T-cell (primary cell): Measurements from ENCODE around the gene FGD3. TPM values are rescaled to one million over a fixed set of nuclear protein-coding genes. Genes with fewer than 3 reads are reported as not detected.

Experiments used
- ATAC-seq, 4 experiments: fragments of 200-7000 bp in 3 of 4; fragments of 150-1000 bp in 1 of 4; cut with Tn5 transposase; replicated peaks in 1 of 4; 1 replicate in 3 of 4; 2 replicates in 1 of 4; pipeline ENCODE4 v1.10.0; 2021; ENCODE audit warnings: moderate library complexity in 3 of 4, mild to moderate bottlenecking in 2 of 4, moderate number of reproducible peaks in 1 of 4
- CTCF ChIA-PET, 2 donors: fragments of 300-600 bp; sonication (Branson Sonifier 250); formaldehyde crosslinking; loops; one replicate each; lab custom pipeline; 2022; ENCODE audit warnings: antibody characterized with exemption in 2 of 2; lab: Charles Lee
- POLR2A ChIA-PET, 2 donors: fragments of 300-600 bp; sonication (Branson Sonifier 250); formaldehyde crosslinking; loops; one replicate each; lab custom pipeline; 2022; ENCODE audit warnings: antibody characterized with exemption in 2 of 2; lab: Charles Lee
- DNase-seq, 35 experiments: peaks; one replicate each; pipeline versions ENCODE4 v3.0.0 to v3.0.0-alpha.2; 2013 to 2023
- H3K27ac ChIP-seq: one replicate; pipeline ENCODE4 v1.5.1; 2013; ENCODE audit warnings: low read length
- H3K27me3 ChIP-seq, 2 experiments: replicated peaks in 1 of 2; 1 replicate in 1 of 2; 2 replicates in 1 of 2; pipeline versions ENCODE4 v1.6.1 to v1.7.0; 2013; ENCODE audit warnings: low read length in 1 of 2, mixed read lengths in 1 of 2; ENCODE audit not compliant: control insufficient read depth in 2 of 2, insufficient read depth in 2 of 2; ENCODE audit errors: extremely low read depth in 1 of 2
- H3K36me3 ChIP-seq, 2 donors: 1 replicate in 1 of 2; 2 replicates in 1 of 2; pipeline versions ENCODE4 v1.6.1 to v1.7.0; 2013; ENCODE audit warnings: low read length in 1 of 2; ENCODE audit not compliant: control insufficient read depth in 2 of 2, insufficient read depth in 1 of 2; ENCODE audit errors: extremely low read depth in 1 of 2
- H3K4me1 ChIP-seq, 2 experiments: 1 replicate in 1 of 2; 2 replicates in 1 of 2; pipeline versions ENCODE4 v1.6.1 to v1.7.0; 2013; ENCODE audit warnings: low read length in 2 of 2, mixed read lengths in 1 of 2; ENCODE audit not compliant: insufficient read depth in 2 of 2, control insufficient read depth in 1 of 2; ENCODE audit errors: extremely low read depth in 1 of 2
- H3K4me3 ChIP-seq, 2 donors: 1 replicate in 1 of 2; 2 replicates in 1 of 2; pipeline versions ENCODE4 v1.5.1 to v1.7.0; 2013; ENCODE audit warnings: mild to moderate bottlenecking in 2 of 2, low read length in 1 of 2, moderate library complexity in 1 of 2; ENCODE audit not compliant: control insufficient read depth in 1 of 2; ENCODE audit errors: extremely low read depth in 1 of 2
- H3K9me3 ChIP-seq: 2 replicates; pipeline ENCODE4 v1.7.0; 2013
- H3K27ac Mint-ChIP-seq, 2 donors: one replicate each; pipeline ENCODE4 v1.8.0; 2020 to 2021; ENCODE audit warnings: mild to moderate bottlenecking in 2 of 2, mixed read lengths in 2 of 2
- H3K27me3 Mint-ChIP-seq, 2 donors: one replicate each; pipeline ENCODE4 v1.8.0; 2021 to 2022; ENCODE audit warnings: mixed read lengths in 2 of 2
- H3K36me3 Mint-ChIP-seq: one replicate; pipeline ENCODE4 v1.8.0; 2021; ENCODE audit warnings: mixed read lengths
- H3K4me1 Mint-ChIP-seq, 3 donors: one replicate each; pipeline ENCODE4 v1.8.0; 2020 to 2022; ENCODE audit warnings: mixed read lengths in 3 of 3, mild to moderate bottlenecking in 1 of 3
- H3K4me3 Mint-ChIP-seq, 3 donors: one replicate each; pipeline ENCODE4 v1.8.0; 2020 to 2022; ENCODE audit warnings: mild to moderate bottlenecking in 3 of 3, mixed read lengths in 3 of 3, moderate library complexity in 3 of 3
- H3K9me3 Mint-ChIP-seq, 3 donors: one replicate each; pipeline ENCODE4 v1.8.0; 2020 to 2022; ENCODE audit warnings: mixed read lengths in 3 of 3
- WGBS: methylation state at CpG from one replicate; pipeline ENCODE4 v1.1.5; 2013; ENCODE audit warnings: missing lambda C conversion rate; ENCODE audit not compliant: insufficient coverage; 5-methylcytosine and 5-hydroxymethylcytosine counted together
- total RNA-seq, 35 experiments: library from RNA in 6 of 35; stranded (reverse) in 6 of 35; fragments of 120-200 nt in 1 of 35; gene quantifications; one replicate each; pipeline versions ENCODE4 v1.2.1 to v1.2.4 and lab custom pipeline; 2013 to 2026

The FGD3 gene
- total RNA-seq, 5 donors from 2014 or later (not counting 1 experiment from before 2014, with no cell fraction given) = 188 to 349 (median 293) TPM

DNA sequence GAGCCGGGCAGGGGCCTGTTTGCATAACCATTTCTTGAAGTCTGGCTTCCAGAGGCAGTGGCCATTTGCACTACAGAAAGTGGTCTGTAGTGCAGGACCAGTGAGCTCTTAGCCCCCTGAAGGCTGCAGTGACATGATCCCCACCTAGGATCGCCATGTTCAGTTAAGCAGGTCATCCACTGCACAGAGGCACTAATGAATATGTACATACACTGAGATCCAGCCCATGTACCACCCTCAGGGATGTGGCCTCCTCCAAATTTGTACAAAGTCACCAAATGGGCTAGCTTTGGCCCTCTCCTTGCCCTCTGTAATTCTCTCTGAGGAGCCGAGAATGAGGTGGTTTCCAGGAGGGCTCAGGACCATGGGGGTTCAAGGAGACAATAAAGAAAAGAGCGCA, 102.9 kb downstream of the FGD3 start:
- ChIA-PET POLR2A (interaction anchor here in 1 of 2 donors (0.6 to 0.7 kb wide), 2 partner anchors 17 to 57 kb away, joined by 3 to 10 read pairs; no protein-coding TSS in a partner anchor), CTCF (interaction anchor here in 1 of 2 donors (0.7 kb wide), 1 partner anchor 11 kb away, joined by 5 read pairs; no protein-coding TSS in a partner anchor)
- Mint-ChIP-seq H3K27me3 (no peaks in the 10 kb centered on the region), H3K36me3 (no peaks in the 10 kb centered on the region), H3K4me3 (no peak overlapping the region), H3K4me1 (peaks cover 38 to 45% (median 40%) of the 10 kb centered on the region in 3 donors), H3K9me3 (no peaks in the 10 kb centered on the region), H3K27ac (no peak overlapping the region)
- WGBS = 97% methylated on average over 4 of the region's 4 CpGs
- ATAC-seq (no peak), DNase-seq (no peak)
- H3K36me3 ChIP-seq = no peaks in the 10 kb centered on the region
- H3K4me3 ChIP-seq = no peak overlapping the region
- peaks cover 3 to 40% of the 10 kb centered on the region in 2 experiments for H3K4me1 ChIP-seq
- no peak overlapping the region for H3K27ac ChIP-seq
- no peaks in the 10 kb centered on the region for H3K9me3 ChIP-seq
- no peaks in the 10 kb centered on the region for H3K27me3 ChIP-seq

DNA sequence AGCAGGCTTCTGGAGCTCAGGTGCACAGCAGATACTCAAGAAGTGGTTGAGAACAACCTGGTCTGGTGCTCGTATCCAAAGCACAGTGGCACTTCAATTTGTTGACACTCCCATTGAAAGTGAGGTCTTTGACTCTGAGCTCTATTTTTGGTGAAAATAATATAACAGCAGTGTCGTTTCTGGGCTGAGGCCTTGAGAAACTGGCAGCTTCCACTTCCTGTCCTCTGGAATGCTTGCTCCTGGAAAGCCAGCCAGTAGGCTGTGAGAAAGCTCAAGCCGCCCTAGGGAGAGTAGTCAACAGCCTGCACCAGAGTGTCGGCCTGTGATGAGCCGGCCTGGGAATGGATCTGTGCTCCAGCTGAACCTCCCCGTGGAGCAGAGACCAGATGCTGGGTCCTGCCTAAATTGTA, 104.4 kb downstream of the FGD3 start:
- Histone ChIP-seq H3K4me1 (peaks cover 3 to 50% of the 10 kb centered on the region in 2 experiments), H3K4me3 (no peak overlapping the region), H3K9me3 (no peaks in the 10 kb centered on the region), H3K27ac (no peak overlapping the region), H3K36me3 (no peaks in the 10 kb centered on the region), H3K27me3 (no peaks in the 10 kb centered on the region)
- CTCF ChIA-PET = interaction anchor here (0.6 to 1.1 kb wide), 3 partner anchors 49 to 74 kb away, joined by 3 to 8 read pairs (median 4); no protein-coding TSS in a partner anchor
- WGBS = 97% methylated on average over 5 of the region's 6 CpGs
- peaks cover 41 to 54% (median 48%) of the 10 kb centered on the region in 3 donors for H3K4me1 Mint-ChIP-seq
- peak overlapping the region; percentile 55 for H3K27ac Mint-ChIP-seq
- no peaks in the 10 kb centered on the region for H3K9me3 Mint-ChIP-seq
- no peak overlapping the region for H3K4me3 Mint-ChIP-seq
- H3K27me3 Mint-ChIP-seq = no peaks in the 10 kb centered on the region
- DNase-seq = no peak
- POLR2A ChIA-PET = no interaction called here
- no peaks in the 10 kb centered on the region for H3K36me3 Mint-ChIP-seq
- ATAC-seq = no peak

DNA sequence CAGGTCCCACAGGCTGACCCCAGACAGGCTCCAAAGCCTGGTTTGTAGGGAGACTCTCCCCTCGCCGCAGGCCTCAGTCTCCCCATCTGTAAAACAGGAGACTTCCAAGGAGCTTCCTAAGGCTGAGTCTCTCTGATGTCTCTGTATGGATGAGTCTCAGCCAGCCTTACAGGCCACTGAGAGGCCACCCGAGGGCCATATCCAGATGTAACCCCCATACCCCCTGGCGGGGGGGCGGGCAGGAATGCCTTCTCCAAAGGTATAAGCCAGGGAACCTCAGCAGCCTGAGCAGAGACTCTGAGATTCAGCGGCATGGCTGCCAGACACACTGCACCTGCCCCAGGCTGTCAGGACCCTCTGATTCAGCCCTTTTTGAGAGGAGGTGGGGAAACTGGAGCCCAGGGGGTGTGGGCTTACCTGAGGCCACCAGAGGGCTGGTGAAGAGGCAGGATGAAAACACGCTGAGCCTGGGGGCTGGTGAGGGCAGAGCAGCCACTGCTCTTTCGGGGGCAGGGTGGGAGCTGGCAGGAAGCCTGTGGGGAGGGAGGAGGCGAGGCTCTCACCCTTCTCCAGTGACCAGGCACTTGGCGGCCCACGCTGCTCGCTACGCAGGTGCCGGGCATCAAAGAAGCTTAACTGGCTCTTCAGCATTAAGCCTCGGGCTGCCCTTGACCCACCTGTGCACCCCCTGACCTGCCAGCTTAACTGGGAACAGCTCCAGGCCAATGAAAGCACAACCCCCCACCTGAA, 105.6 kb downstream of the FGD3 start:
- Histone ChIP-seq H3K4me3 (no peak overlapping the region), H3K4me1 (peaks cover 5 to 61% of the 10 kb centered on the region in 2 experiments), H3K27ac (no peak overlapping the region), H3K9me3 (no peaks in the 10 kb centered on the region), H3K36me3 (no peaks in the 10 kb centered on the region), H3K27me3 (no peaks in the 10 kb centered on the region)
- H3K9me3 Mint-ChIP-seq = no peaks in the 10 kb centered on the region
- 74% methylated on average over 12 of the region's 15 CpGs for WGBS
- peaks cover 48 to 63% (median 53%) of the 10 kb centered on the region in 3 donors for H3K4me1 Mint-ChIP-seq
- no peak overlapping the region for H3K4me3 Mint-ChIP-seq
- ChIA-PET CTCF (no interaction called here), POLR2A (no interaction called here)
- DNase-seq (peak in 6 of 35 experiments; percentile 21 to 53 (median 42)), ATAC-seq (peak; percentile 23 to 48 (median 35))
- H3K36me3 Mint-ChIP-seq = no peaks in the 10 kb centered on the region
- no peaks in the 10 kb centered on the region for H3K27me3 Mint-ChIP-seq
- peak overlapping the region; percentile 57 to 93 for H3K27ac Mint-ChIP-seq

DNA sequence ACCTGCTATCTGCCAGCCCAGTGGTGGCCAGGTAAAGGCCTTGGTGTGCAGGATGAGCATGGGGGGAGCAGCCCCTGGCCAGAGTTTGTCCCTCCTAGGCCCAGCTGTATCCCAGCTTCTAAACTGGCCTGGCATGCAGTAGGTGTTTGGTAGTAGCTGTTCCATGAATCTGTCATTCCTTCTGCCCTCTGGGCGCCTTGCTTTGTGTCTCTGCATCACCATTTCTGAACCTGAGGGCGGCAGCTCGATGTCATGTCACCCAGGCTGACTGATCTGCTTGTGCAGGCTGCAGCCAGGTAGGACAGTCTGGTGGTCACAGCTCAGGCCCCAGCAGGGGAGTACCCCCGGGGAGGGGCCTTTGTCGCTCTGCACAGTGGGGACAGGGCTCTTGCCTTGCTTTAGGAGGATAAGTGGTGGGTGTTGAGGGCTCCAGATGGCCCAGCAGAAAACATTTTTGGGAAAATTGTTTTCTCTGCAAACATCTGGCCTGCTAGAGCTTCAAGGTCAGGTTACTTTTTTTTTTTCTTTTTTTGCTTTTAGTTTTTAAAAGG, 106.5 kb downstream of the FGD3 start:
- H3K36me3 ChIP-seq = no peaks in the 10 kb centered on the region
- no peaks in the 10 kb centered on the region for H3K9me3 ChIP-seq
- 97% methylated on average over 5 of the region's 5 CpGs for WGBS
- H3K27me3 ChIP-seq = no peaks in the 10 kb centered on the region
- H3K4me1 ChIP-seq = peaks cover 5 to 65% of the 10 kb centered on the region in 2 experiments
- CTCF ChIA-PET = interaction anchor here (0.6 to 1.3 kb wide), 3 partner anchors 11 to 147 kb away, joined by 3 read pairs; no protein-coding TSS in a partner anchor
- no peak overlapping the region for H3K27ac ChIP-seq
- peak overlapping the region; percentile 71 to 93 for H3K27ac Mint-ChIP-seq
- H3K4me3 ChIP-seq = no peak overlapping the region
- ATAC-seq (no peak), DNase-seq (no peak)
- no peak overlapping the region for H3K4me3 Mint-ChIP-seq
- no peaks in the 10 kb centered on the region for H3K9me3 Mint-ChIP-seq
- H3K36me3 Mint-ChIP-seq = no peaks in the 10 kb centered on the region
- H3K4me1 Mint-ChIP-seq = peaks cover 47 to 59% (median 51%) of the 10 kb centered on the region in 3 donors
- no peaks in the 10 kb centered on the region for H3K27me3 Mint-ChIP-seq
- POLR2A ChIA-PET = no interaction called here

DNA sequence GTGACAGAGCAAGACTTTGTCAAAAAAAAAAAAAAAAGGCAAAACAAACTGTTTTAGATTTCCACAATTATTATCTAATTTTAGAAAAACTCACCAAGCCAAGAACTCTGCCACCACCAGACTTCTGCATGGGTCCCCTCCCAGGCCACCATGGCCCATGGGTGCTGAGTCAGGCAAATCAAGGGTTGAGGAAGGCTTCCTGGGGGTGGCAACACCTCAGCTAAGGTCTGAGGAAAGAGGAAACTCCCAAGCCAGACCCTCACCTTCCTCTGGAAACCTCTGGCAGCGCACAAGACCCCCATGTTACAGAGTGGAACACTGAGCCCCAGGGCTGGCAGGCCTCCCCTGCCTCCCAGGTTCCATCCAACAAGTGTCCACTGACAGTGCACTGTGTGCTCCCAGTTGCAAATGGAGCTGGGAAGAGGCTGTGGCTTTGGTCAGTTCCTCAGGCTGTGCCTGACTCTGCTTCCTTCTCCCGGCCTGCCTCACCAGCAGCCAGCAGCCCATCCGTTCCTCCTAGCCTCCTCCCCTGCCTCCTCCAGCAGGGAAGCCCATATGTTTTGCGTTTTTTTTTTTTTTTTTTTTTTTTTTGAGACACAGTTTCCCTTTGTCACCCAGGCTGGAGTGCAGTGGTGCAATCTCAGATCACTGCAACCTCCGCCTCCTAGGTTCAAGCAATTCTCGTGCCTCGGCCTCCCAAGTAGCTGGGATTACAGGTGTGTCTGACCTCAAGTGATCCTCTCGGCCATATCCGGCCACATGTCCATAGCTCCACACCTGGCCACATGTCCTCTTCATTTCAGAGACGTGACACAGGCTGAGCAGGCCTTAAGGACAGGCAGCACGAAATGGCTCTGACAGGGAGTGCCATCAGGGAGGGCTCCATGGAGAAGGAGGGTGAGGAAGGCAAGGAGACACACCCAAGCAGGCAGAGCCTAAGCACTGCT, 107.7 kb downstream of the FGD3 start:
- no peaks in the 10 kb centered on the region for H3K9me3 ChIP-seq
- no peak overlapping the region for H3K27ac ChIP-seq
- H3K4me3 ChIP-seq = no peak overlapping the region
- DNase-seq (no peak), ATAC-seq (no peak)
- Mint-ChIP-seq H3K4me3 (no peak overlapping the region), H3K9me3 (no peaks in the 10 kb centered on the region), H3K36me3 (no peaks in the 10 kb centered on the region), H3K4me1 (peaks cover 49 to 60% (median 53%) of the 10 kb centered on the region in 3 donors), H3K27ac (peak overlapping the region; percentile 74 to 93), H3K27me3 (no peaks in the 10 kb centered on the region)
- peaks cover 7 to 66% of the 10 kb centered on the region in 2 experiments for H3K4me1 ChIP-seq
- ChIA-PET POLR2A (no interaction called here), CTCF (interaction anchor here (0.6 to 1.3 kb wide), 4 partner anchors 10 to 148 kb away, joined by 3 read pairs; no protein-coding TSS in a partner anchor)
- 98% methylated on average over 5 of the region's 11 CpGs for WGBS
- no peaks in the 10 kb centered on the region for H3K27me3 ChIP-seq
- H3K36me3 ChIP-seq = no peaks in the 10 kb centered on the region
